HG03565 (cell line): Measurements from ENCODE around the gene DNAJC5.
"Not testable (repeated sequence)": the region's sequence is repeated elsewhere in the genome, so short reads cannot be mapped to it uniquely, and the experiment has no call there.

Source experiments
- ATAC-seq: cut with Tn5 transposase; IDR thresholded peaks from one replicate; pipeline ENCODE4 v1.9.1; 2021; ENCODE audit warnings: mild to moderate bottlenecking, moderate library complexity; ENCODE audit not compliant: unreplicated experiment

The DNAJC5 gene

DNA sequence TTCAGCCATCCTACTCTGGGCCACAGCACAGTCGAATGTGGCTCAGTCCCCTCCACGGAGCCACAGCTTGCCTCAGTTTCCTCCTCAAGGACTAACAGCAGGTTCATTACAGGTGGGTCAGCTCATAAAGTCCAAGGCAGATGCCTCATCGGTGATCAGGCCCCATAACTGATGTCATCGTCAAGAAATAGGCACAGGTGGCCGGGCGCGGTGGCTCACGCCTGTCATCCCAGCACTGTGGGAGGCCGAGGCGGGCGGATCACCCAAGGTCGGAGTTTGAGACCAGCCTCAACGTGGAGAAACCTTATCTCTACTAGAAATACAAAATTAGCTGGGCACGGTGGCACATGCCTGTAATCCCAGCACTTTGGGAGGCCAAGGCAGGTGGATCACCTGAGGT, 57.8 kb downstream of the DNAJC5 start:
- ATAC-seq, result no peak

DNA sequence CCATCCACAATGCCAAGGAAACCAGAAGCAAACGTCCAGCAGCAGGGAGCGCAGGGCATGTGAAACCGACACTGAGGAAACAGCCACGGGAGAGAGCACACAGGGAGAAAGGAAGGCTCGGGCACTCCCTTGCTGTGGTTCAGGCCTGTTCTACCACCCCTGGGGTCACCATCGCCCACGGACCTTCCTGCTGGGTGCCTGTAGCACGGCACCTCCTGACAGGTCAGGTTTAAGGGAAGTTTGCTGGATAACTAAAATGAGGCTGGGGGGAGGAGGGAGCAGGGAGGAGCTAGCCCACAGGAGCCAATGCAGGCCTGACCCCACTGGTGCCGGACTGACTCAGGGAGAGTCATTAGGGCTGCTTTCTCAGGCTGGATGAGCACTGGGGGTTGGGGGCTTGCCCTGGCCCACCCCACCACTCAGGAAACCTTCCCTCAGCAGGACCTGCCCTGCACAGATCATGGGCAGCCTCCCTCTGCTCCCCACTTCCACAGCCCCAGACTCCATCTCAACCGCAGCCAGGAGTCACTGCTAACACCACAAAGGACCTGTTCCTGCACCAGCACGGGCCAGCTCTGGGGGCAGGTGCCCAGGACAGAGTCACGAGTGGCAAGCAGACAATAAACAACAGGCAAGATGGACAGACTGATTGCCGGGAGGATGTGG, 59.0 kb downstream of the DNAJC5 start:
- ATAC-seq, result no peak

DNA sequence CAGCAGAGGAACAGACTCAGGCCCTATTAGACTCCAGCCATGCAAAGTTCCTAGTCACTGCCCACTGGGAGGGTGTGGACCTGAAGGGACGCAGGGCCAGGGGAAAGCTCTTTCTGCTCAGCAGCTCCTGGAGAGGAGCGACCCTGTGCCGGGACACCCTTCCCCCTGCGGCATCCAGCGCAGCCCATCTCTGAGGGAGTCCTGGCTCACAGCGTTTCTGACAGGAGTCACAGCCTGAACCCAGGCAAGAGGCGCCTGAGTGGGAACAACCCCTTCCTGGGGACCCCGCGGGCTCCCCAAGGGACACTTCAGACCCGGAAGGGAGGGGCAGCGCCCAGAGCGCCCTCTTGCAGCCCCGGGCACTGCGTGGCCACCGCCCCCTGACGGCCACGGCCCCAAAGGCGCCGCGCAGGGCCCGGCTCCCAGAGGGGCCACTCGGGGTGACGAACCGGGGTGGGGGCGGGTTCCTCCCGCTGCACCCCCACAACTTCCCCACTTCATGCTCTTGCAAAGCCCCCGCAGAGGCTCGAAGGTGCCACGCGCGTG, 60.4 kb downstream of the DNAJC5 start:
- ATAC-seq, result peak; percentile 17

DNA sequence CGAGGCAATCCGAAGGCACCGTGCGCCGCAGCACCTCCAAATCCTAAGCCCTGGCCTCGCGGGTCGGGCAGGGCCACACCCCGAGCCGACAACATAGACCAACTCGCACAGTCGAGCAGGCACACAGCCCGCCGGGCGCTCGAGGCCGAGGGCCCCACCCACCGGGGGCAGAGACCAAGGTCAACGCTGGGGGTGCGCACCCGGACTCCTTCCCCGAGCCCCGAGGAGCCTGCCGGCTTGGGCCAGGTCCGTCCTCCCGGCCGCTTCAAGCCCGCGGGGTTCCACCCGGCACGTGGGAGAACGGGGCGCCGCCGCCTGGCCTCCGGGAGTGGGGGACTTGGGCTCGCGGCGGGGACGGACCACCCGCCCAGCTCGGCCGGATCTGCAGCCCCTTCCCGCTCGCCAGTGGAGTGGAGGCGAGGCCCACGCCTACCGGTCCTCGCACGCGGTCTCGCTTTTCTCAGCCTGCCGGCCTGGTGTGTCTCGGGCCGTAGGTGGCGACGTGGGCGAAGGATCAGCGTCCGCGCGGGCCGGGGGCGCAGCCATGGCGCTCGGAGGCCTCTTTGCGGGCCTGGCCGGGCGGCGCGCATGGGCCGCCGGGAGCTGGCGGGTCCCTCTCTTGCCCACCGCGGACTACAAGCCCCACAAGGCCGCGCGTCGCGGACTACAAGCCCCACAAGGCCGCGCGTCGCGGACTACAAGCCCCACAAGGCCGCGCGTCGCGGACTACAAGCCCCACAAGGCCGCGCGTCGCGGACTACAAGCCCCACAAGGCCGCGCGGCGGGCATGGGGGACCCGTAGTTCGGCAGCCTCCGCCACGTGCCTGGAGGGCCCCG, 61.1 kb downstream of the DNAJC5 start, which contains the start of gene UCKL1:
Gene UCKL1, minus strand, starts transcription at position 590 of the 837 bp plus-strand sequence. Its CDS starts 44 bp downstream, at position 546.
- ATAC-seq, result peak; percentile 55

DNA sequence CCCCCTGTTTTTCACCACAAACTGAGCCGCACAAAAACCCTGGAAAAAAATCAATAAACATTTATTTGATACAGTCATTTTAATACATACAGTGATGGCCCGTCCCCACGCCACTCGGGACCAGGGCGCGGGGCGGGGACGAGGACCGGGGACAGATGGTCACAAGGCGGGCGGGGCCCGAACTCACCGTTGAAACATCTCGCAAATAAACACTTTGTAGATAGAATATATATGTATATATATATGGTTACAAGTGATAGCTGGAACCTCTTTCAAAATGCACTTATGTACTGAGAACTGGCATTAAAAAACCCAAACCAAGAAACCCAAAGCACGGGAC, 61.7 kb downstream of the DNAJC5 start:
- peak; percentile 11 for ATAC-seq

DNA sequence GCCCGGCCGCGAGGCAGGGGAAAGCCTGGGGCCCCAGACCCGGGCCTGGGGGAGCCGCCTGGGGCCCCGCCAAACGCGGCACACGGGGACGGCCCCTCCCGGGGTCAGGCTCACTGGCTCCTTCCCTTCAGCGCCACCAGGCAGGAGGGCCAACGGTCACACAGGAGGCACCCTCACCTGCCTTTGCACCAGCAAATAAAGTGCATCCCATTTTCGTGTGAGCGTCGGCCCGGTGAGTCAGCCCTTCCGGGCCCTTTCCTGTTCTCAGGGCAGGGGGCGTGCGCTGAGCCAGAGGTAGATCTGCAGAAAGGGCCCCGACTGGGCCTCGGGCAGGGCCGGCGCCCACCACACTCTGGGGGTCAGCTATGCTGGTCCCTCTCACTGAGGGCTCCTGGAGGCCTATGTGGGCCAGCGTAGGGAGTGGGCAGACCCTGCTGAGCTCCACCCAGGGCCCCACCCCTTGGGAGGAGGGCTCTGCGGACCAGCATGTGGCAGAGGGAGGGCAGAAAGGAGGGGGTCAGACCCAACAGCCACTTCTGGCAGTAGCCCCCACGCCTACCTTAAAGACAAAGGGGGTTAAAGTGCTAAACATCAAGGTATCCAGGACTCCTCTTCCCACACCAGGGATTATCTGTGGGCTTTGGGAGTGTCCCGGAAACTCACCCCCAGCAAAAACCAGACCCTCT, 62.2 kb downstream of the DNAJC5 start:
- ATAC-seq, result no peak

DNA sequence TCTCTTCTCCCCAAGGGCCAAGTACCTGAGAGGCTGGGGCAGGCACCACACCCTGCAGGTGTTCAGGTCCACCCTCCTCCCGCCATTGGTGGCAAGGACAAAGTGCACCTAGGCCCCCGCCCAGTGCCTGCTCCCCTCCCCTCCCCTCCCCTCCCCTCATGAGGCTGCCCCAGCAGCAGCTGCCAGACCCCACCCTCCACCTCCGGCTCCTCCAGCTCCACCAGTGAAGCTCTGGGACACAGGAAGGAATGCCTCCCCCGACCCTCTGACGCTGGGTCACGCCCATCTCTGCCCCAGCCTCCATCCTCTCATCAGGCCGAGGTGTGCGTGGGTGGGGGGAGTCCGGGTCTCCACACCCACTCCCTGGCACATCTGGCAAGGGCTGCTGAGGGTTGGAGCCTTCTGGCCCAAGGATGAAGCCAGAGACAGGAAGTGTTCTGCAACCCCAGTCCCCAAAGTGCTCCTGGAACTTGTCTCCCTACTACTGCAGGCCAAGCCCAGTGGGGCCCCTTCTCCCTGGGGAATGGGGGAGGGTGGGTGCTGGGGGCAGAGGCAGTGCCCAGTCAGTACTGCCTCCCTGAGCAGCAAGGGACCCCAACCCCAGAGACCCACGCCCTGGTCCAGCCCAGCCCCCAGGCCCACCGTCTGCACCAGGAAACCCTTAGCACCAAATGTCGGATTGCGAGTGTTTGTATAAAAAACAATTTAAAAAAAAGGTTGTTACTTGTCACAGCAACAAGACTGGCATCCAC, 62.9 kb downstream of the DNAJC5 start:
- ATAC-seq, result no peak

DNA sequence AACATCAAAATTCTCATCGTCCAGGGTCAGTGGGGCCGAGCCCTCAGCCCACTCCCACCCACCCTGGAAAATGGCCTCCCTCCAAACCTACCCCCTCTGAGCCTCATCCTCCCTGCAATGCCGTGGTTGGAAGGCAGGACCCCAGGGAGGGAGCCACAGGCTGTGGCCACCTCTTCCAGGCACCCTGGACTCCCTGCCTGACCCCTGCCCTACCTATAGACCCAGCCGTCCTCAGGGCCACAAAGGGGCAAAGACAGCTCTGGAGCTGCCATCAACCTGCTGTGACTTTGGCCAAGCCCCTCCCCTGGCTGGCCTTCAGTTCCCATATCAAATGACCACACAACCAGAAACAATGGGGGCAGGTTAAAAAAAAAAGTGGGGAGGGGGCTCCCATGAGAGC, 63.5 kb downstream of the DNAJC5 start:
- no peak for ATAC-seq

DNA sequence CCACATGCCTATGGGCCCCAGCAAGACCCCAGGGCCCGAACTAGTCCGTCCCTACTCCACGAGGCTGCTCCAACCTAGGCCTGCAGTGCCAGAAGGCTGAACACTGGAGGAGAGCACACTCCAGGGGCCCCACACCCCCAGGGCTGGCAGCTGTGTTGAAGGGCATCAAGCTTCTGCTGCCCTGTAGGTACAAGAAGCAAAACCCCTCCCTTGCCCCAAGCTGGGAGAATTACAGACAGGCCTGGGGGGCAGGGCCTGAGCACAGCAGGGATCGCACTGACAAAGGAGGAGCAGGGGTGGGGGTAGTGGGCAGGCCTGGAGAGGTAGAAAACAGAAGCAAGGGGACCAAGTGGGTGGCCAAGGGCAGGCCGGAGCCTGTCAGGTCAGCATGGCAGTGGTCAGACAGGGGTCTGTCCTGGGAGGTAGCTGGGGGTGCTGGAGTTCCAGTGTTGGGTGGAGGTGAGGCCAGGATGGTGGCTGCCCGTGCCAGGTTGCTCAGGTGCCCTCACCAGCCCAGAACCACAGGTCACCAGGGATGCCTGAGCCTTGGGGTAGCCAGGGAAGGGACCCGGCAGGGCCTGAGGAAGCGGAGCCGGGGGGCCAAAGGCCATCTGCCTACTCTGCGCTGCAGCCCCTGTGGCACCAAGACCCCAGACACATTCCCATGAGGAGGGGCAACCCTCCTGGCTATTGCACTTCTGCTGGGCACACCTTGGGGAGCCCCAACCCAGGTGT, 64.2 kb downstream of the DNAJC5 start:
- no peak for ATAC-seq

DNA sequence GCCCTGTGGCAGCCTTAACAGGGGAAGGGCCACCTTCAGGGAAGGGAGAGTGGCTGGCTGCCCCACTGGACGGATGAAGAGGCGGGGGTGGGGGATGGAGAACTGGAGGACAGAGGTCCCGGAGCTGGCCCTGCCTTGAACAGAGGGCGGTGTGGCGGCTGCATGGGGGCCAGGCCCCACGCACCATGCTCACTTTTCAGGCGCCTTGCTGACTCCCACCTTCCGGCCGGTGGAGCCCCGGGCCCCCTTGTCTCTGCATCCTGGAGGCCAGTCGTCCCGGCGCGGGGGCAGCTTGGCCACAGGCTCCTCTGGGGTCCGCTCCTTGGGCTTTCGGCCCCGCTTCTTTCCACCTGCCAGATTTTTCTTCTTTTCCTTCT, 64.8 kb downstream of the DNAJC5 start:
- ATAC-seq, result no peak

DNA sequence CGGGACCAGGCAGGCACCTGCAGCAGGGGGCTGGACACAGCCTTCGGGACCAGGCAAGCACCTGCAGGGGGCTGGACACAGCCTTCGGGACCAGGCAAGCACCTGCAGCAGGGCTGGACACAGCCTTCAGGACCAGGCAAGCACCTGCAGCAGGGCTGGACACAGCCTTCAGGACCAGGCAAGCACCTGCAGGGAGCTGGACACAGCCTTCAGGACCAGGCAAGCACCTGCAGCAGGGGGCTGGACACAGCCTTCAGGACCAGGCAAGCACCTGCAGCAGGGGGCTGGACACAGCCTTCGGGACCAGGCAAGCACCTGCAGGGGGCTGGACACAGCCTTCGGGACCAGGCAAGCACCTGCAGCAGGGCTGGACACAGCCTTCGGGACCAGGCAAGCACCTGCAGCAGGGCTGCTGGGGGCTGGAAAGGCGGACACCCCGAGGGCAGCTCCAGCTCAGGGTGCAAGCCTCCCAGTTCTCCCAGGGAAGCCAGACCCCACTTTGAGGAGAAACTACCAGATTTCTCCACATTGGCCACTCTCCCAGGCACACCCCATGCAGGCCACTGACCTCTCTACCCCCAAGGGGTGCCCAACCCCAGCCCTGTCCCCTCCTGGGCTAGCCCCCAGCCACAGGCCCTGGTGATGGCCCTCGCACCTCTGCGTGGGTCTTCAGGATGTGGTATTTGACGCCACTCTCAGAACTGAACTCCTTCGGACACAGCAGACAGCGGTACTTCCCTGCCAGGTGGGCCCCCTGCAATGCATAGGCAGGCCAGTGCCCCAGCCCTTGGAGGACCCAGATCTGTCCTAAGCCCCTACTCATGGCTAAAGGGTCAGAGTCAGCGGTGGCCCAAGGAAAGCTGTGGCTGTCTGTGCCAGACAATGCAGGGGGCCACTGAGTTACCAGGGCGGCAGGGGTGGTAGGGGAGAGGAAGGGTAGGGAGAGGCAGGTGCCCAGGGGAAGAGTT, 66.0 kb downstream of the DNAJC5 start:
- ATAC-seq, result not testable (repeated sequence)

DNA sequence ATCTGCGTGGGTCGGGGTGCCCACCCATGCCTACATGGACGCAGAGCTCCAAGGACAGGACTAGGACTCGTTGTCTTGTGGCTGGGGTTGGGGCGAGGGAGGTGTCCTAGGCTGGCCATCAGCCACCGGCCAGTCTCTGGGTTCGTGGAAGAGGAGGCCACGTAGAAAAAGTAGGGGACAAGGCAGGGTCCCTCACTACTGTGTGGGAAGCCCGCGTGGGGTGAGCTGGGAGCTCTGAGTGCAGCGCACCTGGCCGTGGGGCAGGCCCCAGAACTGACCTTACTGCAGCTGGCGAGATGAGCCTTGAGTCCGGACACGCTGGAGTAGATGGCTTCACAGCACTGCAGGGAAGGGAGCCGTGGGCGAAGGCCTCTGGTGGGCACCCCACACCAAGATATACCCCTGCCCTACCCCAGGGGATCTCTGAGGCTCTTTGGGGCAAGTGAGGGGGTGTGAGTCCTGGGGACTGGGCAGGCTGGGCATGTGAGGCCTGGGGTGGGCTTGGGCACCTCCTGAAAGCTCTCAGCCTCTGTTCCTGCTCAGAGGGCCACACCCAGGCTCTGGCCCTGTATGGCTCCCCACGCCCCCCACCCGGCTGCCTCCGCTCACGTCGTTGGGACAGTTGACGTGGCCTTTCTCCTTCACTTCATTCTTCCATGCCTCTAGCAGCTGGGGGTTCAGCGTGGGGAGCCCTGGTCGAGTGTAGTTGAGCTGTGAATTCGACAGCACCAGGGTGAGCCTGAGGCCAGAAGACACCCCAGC, 66.9 kb downstream of the DNAJC5 start:
- ATAC-seq, result no peak

DNA sequence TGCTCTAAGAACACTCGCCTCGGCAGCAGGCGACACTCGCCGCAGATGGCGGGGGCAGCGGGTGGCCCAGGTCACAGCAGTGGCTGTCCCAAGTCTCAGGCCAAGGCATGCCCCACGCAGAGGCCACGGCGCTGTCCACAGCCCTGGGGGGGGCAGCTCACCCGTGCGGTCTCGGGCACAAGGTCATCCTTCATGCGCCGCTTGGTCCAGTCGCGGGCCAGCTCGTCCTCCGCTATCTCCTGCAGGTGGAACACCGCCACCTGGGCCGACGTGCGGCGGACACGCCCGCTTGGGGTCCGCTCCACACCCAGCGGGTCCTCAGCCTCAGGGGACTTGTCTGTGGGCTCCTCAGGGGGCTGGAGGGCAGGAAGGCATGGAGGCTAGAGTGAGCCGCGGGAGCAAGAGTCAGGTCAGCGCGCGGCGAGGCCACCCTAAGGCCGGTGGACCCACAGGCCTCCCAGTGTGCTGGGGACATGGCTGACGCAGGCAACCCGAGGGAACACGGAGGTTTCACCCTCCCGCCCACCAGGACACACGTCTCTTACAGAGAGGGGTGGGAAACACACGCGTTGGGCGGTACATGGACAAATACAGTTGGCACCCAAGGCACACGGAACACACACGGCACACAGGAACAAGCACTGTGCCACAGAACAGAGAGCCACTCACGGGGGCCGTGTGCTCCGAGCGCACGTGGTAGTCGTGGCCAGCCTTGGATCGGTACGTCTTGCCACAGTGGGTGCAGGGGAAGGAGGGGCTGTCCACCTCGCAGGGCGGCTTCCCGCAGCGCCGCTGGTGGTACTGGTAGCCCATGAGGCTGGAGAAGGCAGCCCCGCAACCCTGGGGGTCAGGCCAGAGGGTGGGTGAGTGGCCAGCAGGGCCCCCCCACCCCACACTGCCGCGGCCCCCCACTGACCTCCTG, 67.8 kb downstream of the DNAJC5 start:
- no peak for ATAC-seq

DNA sequence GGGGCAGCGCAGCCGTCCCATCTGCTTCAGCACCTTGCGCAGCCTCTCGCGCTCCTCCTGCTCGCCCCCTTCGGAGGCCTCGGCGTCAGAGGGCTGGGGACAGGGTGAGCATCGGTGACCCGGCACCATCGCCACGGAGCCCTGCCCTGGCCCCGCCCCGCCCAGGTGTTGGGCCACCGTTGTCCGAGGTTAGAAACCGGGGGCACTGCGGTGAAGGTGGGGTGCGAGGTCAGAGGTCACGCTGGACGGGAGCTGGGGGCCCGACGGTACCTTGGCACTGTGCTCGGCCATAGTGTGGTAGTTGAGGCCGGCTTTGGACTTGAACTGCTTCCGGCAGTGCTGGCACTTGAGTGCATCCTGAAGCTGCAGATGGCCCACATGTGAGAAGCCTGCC, 68.4 kb downstream of the DNAJC5 start:
- ATAC-seq, result no peak

DNA sequence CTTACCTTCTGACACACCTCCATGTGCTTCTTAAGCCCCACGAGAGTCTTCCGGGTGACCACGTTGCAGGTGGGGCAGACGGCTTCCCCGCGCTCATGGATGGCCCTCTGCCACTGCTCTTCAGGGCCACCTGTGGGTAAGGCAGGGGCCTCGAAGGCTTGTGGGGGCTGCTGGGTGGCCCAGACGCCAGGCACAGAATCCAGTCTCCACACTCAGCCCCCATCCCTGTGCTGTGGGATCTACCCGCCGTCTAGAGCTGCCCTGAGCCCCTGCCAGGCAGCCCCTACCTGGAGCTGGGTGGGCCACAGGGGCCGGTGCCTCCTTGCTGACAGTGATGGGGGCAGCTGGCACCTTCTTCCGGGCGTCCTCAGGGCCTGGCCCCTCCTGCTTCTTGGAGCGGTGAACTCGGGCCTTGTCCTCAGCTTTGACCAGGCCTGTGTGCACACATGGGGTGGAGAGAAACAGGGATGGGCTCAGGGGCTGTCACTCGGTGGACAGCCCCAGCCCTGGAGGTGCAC, 68.9 kb downstream of the DNAJC5 start:
- ATAC-seq, result no peak

DNA sequence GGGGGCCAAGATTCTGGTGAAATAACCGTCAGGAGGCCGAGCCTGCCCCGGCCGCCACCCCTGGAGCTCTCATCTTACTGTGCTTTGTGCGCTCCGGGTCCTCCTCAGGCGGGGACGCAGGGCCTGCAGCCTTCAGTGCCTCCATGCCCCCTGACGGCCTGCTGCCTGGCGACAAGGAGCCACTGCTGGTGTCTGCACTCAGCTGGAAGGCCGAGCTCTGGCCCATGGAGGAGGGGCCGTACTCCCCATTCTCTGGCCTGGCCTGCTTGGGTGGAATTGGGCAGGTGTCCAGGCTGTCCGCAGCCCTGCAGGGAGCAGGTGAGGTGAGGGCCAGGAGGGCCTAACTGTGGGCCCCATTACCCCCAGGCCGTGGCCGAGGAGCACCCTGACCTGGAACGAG, 69.5 kb downstream of the DNAJC5 start:
- ATAC-seq, result no peak
